ENCODE measurements around the gene RHBG.
A peak's percentile ranks its signal among the peaks of the same experiment; 100 is the strongest.

Gene RHBG

DNA sequence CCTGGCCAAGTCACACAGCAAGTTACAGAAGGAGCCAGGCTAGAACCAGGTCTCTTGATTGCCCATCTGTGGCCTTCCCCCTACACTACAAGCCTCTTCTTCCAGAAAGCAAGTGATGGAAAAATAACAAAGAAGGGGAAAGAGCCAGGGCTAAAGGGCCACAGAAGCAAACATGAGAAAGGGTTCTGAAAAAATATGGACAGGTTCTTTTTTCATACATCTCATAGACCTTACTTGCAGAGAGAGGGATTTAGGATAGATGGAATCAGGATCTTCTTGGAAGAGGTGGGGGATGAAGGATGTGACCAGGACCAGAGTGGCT lies 3.2 kb downstream of the RHBG start:
- Histone ChIP-seq H3K4me1 (0 out of 2 replicates have a peak, but pooled peaks cover 3% of the 10 kb centered on the region), H3K4me3 (no peak overlapping the region), H3K36me3 (no peaks in the 10 kb centered on the region), H3K9me3 (no peaks in the 10 kb centered on the region), H3K4me2 (no peak overlapping the region), H3K27ac (no peak overlapping the region), H3K9ac (no peak overlapping the region), H4K20me1 (no peaks in the 10 kb centered on the region), H3K27me3 (peaks cover 32% of the 10 kb centered on the region)
- no peak for TF ChIP-seq Cebpa-rat (IDR thresholded peaks at IDR 0.05)

DNA sequence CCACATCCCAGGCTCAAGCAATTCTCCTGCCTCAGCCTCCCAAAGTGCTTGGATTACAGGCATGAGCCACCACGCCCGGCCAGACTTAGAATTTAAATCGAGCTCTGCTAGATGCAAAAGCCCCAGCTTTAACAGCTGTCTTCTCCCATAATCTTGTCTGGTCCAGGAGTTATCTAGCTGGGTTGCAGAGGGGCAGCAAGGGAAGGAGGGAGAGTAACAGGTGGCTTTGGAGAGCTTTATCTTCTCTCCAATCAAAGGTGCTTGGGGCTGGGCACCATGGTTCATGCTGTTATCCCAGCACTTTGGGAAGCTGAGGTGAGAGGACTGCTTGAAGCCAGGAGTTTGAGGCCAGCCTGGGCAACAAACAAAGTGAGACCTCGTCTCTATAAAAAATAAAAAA lies 3.9 kb downstream of the RHBG start:
- Histone ChIP-seq H3K36me3 (no peaks in the 10 kb centered on the region), H3K27me3 (peaks cover 25% of the 10 kb centered on the region), H3K9me3 (no peaks in the 10 kb centered on the region), H4K20me1 (no peaks in the 10 kb centered on the region), H3K4me3 (no peak overlapping the region), H3K27ac (no peak overlapping the region), H3K9ac (no peak overlapping the region), H3K4me1 (no peaks in the 10 kb centered on the region), H3K4me2 (no peak overlapping the region)
- TF ChIP-seq Cebpa-rat (IDR thresholded peaks at IDR 0.05) = no peak

DNA sequence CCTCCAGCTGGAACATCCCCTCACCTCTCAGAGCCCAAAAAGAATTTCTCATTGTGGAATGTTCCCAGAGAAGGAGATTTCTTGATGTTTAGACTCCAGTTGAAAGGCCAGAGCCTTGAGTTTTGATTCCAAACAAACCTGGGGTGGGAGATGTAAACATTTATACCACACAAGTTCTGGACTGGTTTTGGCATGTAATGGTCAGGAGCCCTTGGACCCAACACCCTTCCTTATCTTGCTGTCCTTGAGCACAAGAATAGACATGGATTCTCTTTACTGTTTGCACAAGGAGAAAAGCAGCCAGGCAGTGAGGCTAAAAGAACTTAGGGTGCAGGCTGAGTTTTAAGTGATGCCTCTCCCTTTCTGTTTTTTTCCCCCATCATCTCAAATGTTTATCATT lies 4.5 kb downstream of the RHBG start:
- Histone ChIP-seq H3K4me3 (no peak overlapping the region), H3K4me2 (no peak overlapping the region), H3K27ac (no peak overlapping the region), H3K27me3 (peaks cover 18% of the 10 kb centered on the region), H3K4me1 (no peaks in the 10 kb centered on the region), H4K20me1 (no peaks in the 10 kb centered on the region), H3K36me3 (no peaks in the 10 kb centered on the region), H3K9ac (no peak overlapping the region), H3K9me3 (no peaks in the 10 kb centered on the region)
- no peak for TF ChIP-seq Cebpa-rat (IDR thresholded peaks at IDR 0.05)

DNA sequence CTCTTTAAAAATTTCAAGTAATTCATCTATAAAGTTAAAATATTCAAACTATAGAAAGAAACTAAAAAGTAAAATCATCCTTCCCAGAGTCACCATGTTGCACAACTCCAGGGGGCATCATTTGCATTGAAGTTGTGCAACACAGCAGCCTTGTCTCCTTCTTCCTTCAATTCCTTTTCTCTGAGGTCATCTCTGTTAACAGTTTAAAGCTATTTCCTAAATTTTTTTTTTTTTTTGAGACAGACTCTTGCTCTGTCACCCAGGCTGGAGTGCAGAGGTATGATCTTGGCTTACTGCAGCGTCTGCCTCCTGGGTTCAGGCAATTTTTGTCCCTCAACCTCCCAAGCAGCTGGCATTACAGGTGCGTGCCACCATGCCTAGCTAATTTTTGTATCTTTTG lies 7.1 kb downstream of the RHBG start:
- H3K4me2 ChIP-seq = no peak overlapping the region
- H3K36me3 ChIP-seq = no peaks in the 10 kb centered on the region
- H3K27ac ChIP-seq = no peak overlapping the region
- H4K20me1 ChIP-seq = no peaks in the 10 kb centered on the region
- no peak overlapping the region for H3K4me3 ChIP-seq
- 0 out of 2 replicates have a peak, but pooled peaks have one; percentile 9 for TF ChIP-seq Cebpa-rat (IDR thresholded peaks at IDR 0.05)
- no peaks in the 10 kb centered on the region for H3K4me1 ChIP-seq
- H3K27me3 ChIP-seq = no peaks in the 10 kb centered on the region
- H3K9ac ChIP-seq = no peak overlapping the region
- no peaks in the 10 kb centered on the region for H3K9me3 ChIP-seq

DNA sequence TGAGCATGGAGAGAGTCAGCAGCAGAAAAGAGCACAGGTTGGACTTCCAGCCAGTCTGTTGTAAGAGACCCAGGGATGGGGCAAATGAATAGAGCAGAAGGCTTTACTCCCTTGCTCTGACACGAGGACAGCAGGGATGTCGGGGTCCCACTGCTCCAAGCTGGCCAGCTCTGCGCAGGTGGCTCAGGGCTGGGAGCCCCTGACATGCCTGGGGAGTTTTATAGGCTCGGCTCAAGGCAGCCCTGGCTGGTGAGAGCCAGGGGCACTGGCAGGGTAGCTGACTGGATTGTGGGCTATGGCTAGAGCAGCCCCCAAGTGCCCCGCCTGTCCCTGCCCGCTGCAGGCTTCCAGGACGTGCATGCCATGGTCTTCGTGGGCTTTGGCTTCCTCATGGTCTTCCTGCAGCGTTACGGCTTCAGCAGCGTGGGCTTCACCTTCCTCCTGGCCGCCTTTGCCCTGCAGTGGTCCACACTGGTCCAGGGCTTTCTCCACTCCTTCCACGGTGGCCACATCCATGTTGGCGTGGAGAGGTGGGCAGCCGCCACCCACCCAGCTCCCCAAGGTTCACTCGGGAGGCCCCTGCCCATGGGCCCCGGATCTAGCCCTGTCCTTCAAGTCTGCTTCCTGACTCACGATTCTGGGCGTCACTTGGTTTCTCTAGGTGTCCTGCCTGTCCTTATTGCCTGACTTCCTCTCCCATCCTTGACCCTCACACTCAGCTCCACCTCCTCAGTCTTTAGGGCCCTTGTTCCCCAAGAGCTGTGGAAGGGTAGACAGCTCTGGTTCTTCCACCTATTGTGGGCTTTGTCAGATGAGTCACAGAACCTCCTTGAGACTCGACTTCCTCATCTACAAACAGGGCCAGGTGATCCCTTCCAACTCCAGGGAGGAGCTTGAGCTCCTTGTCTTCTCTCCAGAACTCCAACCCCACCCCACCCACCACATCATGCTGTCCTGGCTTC lies 8.2 kb downstream of the RHBG start:
- Histone ChIP-seq H3K27ac (no peak overlapping the region), H3K4me3 (no peak overlapping the region), H3K36me3 (no peaks in the 10 kb centered on the region), H3K9ac (no peak overlapping the region), H3K4me2 (no peak overlapping the region), H3K4me1 (no peaks in the 10 kb centered on the region), H4K20me1 (no peaks in the 10 kb centered on the region), H3K9me3 (no peaks in the 10 kb centered on the region), H3K27me3 (no peaks in the 10 kb centered on the region)
- no peak for TF ChIP-seq Cebpa-rat (IDR thresholded peaks at IDR 0.05)

DNA sequence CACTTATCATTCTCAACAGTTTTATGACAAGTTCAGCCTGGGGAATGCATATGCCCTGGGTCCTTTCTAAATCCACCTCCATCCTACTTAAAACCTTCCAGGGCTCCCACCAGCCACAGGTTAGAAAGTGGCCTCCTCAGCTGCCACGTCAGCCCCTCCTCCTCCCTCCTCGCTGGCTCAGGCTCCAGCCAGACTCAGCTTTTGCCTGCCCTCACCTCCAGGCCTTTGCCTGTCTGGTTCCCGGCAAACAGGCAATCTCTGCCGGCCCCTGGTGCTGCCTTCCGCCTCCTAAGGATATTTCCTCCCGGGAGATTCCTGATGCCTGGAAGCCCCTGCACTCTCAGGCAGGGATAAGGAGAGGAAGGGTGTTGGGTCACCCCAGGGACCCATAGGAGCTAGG lies 9.5 kb downstream of the RHBG start:
- H3K27me3 ChIP-seq = no peaks in the 10 kb centered on the region
- H4K20me1 ChIP-seq = no peaks in the 10 kb centered on the region
- H3K4me2 ChIP-seq = no peak overlapping the region
- TF ChIP-seq Cebpa-rat (IDR thresholded peaks at IDR 0.05) = no peak
- no peak overlapping the region for H3K4me3 ChIP-seq
- no peaks in the 10 kb centered on the region for H3K36me3 ChIP-seq
- no peak overlapping the region for H3K9ac ChIP-seq
- H3K27ac ChIP-seq = no peak overlapping the region
- H3K4me1 ChIP-seq = no peaks in the 10 kb centered on the region
- H3K9me3 ChIP-seq = no peaks in the 10 kb centered on the region

DNA sequence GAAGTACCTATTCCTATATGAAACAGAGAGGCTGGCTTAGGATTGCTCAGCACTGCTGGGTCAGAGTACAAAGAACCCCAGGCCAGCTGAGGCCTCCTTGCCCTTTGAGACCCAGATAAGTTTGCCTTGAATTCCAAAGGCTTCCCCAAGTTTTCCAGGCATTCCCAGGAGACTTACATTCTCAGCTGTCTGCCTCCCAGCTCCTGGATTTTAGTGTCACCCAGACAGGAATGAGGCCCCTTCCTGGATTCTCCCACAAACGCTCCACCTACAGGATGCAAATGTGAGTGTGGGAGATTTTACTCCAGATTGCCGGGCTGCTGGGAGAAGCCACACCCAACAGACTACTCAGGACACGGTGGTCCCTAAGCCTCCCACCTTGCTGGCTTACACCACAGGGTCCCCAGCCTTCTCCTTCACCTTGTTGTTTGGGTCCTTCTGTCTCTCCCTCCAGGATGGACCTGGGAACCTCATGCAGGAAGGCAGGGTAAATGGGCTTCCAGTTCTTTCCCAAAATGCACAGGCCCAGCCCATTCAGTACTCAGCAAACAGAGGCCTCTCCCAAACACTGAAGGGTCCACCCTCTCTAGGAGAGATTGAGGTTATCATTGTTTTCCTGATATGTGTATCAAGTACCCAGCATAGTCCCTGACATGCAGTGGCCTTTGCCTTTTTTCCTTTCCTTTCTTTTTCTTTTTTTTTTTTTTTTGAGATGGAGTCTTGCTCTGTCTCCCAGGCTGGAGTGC lies 10.6 kb downstream of the RHBG start:
- no peak for TF ChIP-seq Cebpa-rat (IDR thresholded peaks at IDR 0.05)

DNA sequence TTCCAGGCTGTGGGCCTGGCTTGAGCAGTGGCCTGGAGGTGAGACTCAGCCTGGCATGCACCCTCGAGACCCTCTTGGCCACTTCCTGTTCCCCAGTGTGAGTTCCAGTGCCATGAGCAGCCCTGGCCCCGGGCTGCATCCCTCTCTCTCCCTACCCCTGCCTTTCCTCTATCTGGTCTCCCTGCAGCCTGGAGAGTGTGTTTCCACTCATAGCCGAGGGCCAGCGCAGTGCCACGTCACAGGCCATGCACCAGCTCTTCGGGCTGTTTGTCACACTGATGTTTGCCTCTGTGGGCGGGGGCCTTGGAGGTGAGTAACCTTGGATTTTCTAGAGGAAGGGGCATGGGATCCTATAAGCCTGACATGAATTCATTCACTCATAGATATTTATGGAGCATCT lies 13.6 kb downstream of the RHBG start:
- Histone ChIP-seq H3K9ac (no peak overlapping the region), H3K36me3 (no peaks in the 10 kb centered on the region), H3K9me3 (no peaks in the 10 kb centered on the region), H3K4me1 (peaks cover 25% of the 10 kb centered on the region), H4K20me1 (no peaks in the 10 kb centered on the region; the same call in 1 of the 2 replicates), H3K4me3 (no peak overlapping the region), H3K27me3 (peaks cover 18% of the 10 kb centered on the region), H3K4me2 (no peak overlapping the region), H3K27ac (no peak overlapping the region)
- TF ChIP-seq Cebpa-rat (IDR thresholded peaks at IDR 0.05) = no peak

More for the DNA sequence above, 10.6 kb downstream of the RHBG start:
- Histone ChIP-seq H4K20me1 (no peaks in the 10 kb centered on the region), H3K27me3 (no peaks in the 10 kb centered on the region), H3K4me1 (peaks cover 8% of the 10 kb centered on the region), H3K9ac (no peak overlapping the region), H3K36me3 (no peaks in the 10 kb centered on the region), H3K9me3 (no peaks in the 10 kb centered on the region), H3K4me3 (no peak overlapping the region), H3K27ac (no peak overlapping the region), H3K4me2 (no peak overlapping the region)

DNA sequence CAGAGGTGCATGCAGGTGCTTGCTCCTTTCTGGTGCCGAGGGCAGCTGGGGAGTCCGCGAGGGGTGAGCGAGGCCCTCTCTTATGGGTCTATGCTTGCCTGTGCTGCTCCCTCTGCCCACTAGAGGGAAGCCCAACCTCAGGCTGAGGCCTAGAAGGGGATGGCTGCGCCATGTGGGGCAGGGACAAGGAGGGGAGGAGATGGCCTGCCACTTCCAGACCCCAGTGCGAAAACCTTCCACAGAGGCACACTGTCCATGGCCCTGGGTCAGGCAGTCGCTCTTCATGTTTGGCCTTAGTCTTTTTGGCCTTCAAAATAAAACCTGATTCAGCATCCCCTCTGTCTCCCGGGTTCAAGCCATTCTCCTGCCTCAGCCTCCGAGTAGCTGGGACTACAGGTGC lies 14.0 kb downstream of the RHBG start:
- no peak for TF ChIP-seq Cebpa-rat (IDR thresholded peaks at IDR 0.05)
- H3K36me3 ChIP-seq = no peaks in the 10 kb centered on the region

DNA sequence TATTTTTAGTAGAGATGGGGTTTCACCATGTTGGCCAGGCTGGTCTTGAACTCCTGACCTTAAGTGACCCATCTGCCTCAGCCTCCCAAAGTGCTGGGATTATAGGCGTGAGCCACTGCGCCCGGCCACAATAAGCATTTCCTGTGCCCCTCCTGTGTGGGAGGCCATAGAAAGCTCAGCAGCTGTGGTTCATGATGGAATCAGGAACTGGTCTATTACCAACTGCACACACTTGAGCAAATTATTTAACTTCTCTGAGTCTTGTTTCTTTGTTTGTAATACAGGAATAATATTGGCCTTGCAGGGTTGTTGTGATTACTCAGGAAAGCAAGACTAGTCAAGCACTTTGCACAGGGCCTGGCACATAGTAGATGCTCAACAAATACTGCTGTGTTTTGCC lies 15.0 kb downstream of the RHBG start:
- peaks cover 25% of the 10 kb centered on the region for H3K4me1 ChIP-seq
- H3K4me3 ChIP-seq = no peak overlapping the region
- no peak overlapping the region for H3K9ac ChIP-seq
- H4K20me1 ChIP-seq = peaks cover 5% of the 10 kb centered on the region; the same call in 1 of the 2 replicates
- peak overlapping the region; percentile 36 for H3K4me2 ChIP-seq
- no peak for TF ChIP-seq Cebpa-rat (IDR thresholded peaks at IDR 0.05)
- peaks cover 33% of the 10 kb centered on the region for H3K27me3 ChIP-seq
- no peaks in the 10 kb centered on the region for H3K9me3 ChIP-seq
- no peak overlapping the region for H3K27ac ChIP-seq
- no peaks in the 10 kb centered on the region for H3K36me3 ChIP-seq

More for the DNA sequence above, 14.0 kb downstream of the RHBG start:
- H4K20me1 ChIP-seq = peaks cover 1% of the 10 kb centered on the region; the same call in 1 of the 2 replicates
- H3K9ac ChIP-seq = no peak overlapping the region
- H3K9me3 ChIP-seq = no peaks in the 10 kb centered on the region
- H3K27me3 ChIP-seq = peaks cover 23% of the 10 kb centered on the region
- no peak overlapping the region for H3K27ac ChIP-seq
- no peak overlapping the region for H3K4me3 ChIP-seq
- H3K4me1 ChIP-seq = peaks cover 25% of the 10 kb centered on the region
- H3K4me2 ChIP-seq = no peak overlapping the region
